ENCODE results near the gene C1QBP. TPM values are rescaled to one million over a fixed set of nuclear protein-coding genes. Genes with fewer than 3 reads are reported as not detected.

Gene C1QBP
- total and polyA plus RNA-seq, 2 of the 8 experiments (the other 6 are each of a cell fraction or from before 2014, with no cell fraction given), result 355 to 454 TPM

- TF ChIP-seq CHD7 (IDR thresholded peaks at IDR 0.05; ENCODE audit: insufficient replicate concordance, low read length), result no peak
- no peak for TF ChIP-seq HDAC6 (IDR thresholded peaks at IDR 0.05; ENCODE audit: low read depth, low read length)
- no peak for TF ChIP-seq JUND (IDR thresholded peaks at IDR 0.05; ENCODE audit: low read length)
These were observed 47.5 kb upstream of the C1QBP start, which contains the start of gene MIS12 (continued) for GRCh38 chr17:5486206-5487124.

Measured in H1 (cell line).